Upper lobe of left lung (tissue), 6 donors: Measurements from ENCODE around the gene FAM200C. TPM values are rescaled to one million over a fixed set of nuclear protein-coding genes. Genes with fewer than 3 reads are reported as not detected.

ENCODE experiments used
- ATAC-seq, 2 donors: fragments of 200-7000 bp; cut with Tn5 transposase; one replicate each; pipeline ENCODE4 v1.9.1; 2022; ENCODE audit warnings: mild to moderate bottlenecking in 2 of 2, moderate library complexity in 2 of 2; ENCODE audit not compliant: low FRiP score in 2 of 2
- DNase-seq, 2 donors: peaks; one replicate each; pipeline ENCODE4 v3.0.0-alpha.2; 2019 to 2020
- H3K27ac ChIP-seq, 4 donors: fragments of 200-600 bp; sonication (generic); one replicate each; pipeline ENCODE4 v1.5.1; 2016 to 2019
- H3K27me3 ChIP-seq, 4 donors: fragments of 200-600 bp; sonication (generic); one replicate each; pipeline ENCODE4 v1.5.1; 2017 to 2019
- H3K36me3 ChIP-seq, 4 donors: fragments of 200-600 bp; sonication (generic); one replicate each; pipeline ENCODE4 v1.5.1; 2016 to 2019
- H3K4me1 ChIP-seq, 4 donors: fragments of 200-600 bp; sonication (generic); one replicate each; pipeline ENCODE4 v1.5.1; 2018 to 2019
- H3K4me3 ChIP-seq, 4 donors: fragments of 200-600 bp; sonication (generic); one replicate each; pipeline ENCODE4 v1.5.1; 2017 to 2019; ENCODE audit warnings: mild to moderate bottlenecking in 2 of 4, moderate library complexity in 1 of 4
- H3K9me3 ChIP-seq, 4 donors: fragments of 200-600 bp; sonication (generic); one replicate each; pipeline ENCODE4 v1.5.1; 2018 to 2019
- EP300 ChIP-seq, 4 donors: sonication (generic); formaldehyde crosslinking; IDR thresholded peaks; one replicate each; pipeline ENCODE4 v1.5.1; 2017; ENCODE audit warnings: antibody characterized with exemption in 4 of 4, control low read depth in 2 of 4
- POLR2A ChIP-seq, 4 donors: fragments of 450-650 bp; IDR thresholded peaks; one replicate each; pipeline ENCODE4 v1.5.1; 2016 to 2017; ENCODE audit warnings: antibody characterized with exemption in 4 of 4, mild to moderate bottlenecking in 2 of 4
- POLR2AphosphoS5 ChIP-seq, 2 donors: sonication (generic); formaldehyde crosslinking; IDR thresholded peaks; one replicate each; pipeline ENCODE4 v1.5.1; 2017; ENCODE audit warnings: antibody characterized with exemption in 2 of 2
- WGBS, 2 donors: methylation state at CpG; one replicate each; pipeline ENCODE4 v1.1.5; 2017 to 2018; 5-methylcytosine and 5-hydroxymethylcytosine counted together
- total RNA-seq, 6 donors: library from RNA; depleted of rRNA in 4 of 6; stranded (reverse); fragments of >200 nt in 4 of 6; gene quantifications; one replicate each; pipeline versions ENCODE4 v1.1.0 to v1.2.1, GENCODE V29; 2016 to 2021
- TF ChIP-seq, protein P1 (sequence below), 6 experiments: fragments of 450-650 bp in 4 of 6; fragments of 200-600 bp in 2 of 6; sonication (generic) in 2 of 6; IDR thresholded peaks; one replicate each; pipeline ENCODE4 v1.5.1; 2016 to 2019; ENCODE audit warnings: antibody characterized with exemption in 6 of 6
- donor health status: DM: no; HTN: no; CAD: no; lungs with moderate emphysema.
- donor health status: DM: no; HTN: yes; CAD: no; lungs with severe emphysema.

The FAM200C gene
- total RNA-seq, 6 donors from 2014 or later, result 0.76 to 4.2 (median 3.2) TPM

DNA sequence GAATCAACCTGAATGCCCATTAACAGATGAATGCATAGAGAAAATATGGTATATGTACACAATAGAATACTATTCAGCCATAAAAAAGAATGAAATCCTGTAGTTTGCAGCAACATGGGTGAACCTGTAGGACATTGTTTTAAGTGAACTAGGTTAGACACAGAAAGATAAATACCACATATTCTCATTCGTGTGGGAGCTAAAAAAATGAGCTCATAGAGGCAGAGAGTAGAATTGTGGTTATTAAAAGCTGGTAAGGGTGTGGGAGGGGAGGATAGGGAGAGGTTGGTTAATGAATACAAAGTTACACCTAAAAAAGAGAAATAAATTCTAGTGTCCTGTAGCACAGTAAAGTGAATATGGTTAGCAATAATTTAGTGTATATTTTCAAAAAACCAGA, 45.3 kb upstream of the FAM200C start:
- peaks cover 0 to 3% (median 0%) of the 10 kb centered on the region in 4 donors for H3K4me1 ChIP-seq
- no peaks in the 10 kb centered on the region for H3K27me3 ChIP-seq
- H3K27ac ChIP-seq, result no peak overlapping the region
- ATAC-seq, result no peak
- H3K9me3 ChIP-seq, result no peaks in the 10 kb centered on the region
- 77 to 80% methylated on average over 1 of the region's 1 CpG for WGBS, 2 donors
- no peak for DNase-seq
- TF ChIP-seq POLR2AphosphoS5 (IDR thresholded peaks at IDR 0.05) (no peak), EP300 (IDR thresholded peaks at IDR 0.05) (no peak), POLR2A (IDR thresholded peaks at IDR 0.05) (no peak)
- TF ChIP-seq, protein P1, sequence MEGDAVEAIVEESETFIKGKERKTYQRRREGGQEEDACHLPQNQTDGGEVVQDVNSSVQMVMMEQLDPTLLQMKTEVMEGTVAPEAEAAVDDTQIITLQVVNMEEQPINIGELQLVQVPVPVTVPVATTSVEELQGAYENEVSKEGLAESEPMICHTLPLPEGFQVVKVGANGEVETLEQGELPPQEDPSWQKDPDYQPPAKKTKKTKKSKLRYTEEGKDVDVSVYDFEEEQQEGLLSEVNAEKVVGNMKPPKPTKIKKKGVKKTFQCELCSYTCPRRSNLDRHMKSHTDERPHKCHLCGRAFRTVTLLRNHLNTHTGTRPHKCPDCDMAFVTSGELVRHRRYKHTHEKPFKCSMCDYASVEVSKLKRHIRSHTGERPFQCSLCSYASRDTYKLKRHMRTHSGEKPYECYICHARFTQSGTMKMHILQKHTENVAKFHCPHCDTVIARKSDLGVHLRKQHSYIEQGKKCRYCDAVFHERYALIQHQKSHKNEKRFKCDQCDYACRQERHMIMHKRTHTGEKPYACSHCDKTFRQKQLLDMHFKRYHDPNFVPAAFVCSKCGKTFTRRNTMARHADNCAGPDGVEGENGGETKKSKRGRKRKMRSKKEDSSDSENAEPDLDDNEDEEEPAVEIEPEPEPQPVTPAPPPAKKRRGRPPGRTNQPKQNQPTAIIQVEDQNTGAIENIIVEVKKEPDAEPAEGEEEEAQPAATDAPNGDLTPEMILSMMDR (IDR thresholded peaks at IDR 0.05), result no peak
- H3K36me3 ChIP-seq, result no peaks in the 10 kb centered on the region
- H3K4me3 ChIP-seq, result no peak overlapping the region

DNA sequence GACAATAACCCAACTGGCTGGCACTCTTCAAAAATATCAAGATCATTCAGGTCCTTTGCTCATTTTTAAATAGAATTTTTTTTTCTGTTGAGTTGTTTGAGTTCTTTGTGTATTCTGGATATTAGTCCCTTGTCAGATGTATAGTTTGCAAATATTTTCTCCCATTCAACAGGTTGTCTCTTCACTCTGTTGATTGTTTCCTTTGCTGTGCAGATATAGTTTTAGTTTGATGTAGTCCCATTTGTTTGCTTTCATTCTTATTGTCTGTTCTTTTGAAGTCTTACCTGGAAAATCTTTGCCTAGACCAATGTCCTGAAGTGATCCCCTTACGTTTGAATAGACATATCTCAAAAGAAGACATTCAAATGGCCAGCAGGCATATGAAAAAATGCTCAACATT, 44.6 kb upstream of the FAM200C start:
- H3K27me3 ChIP-seq, result no peaks in the 10 kb centered on the region
- H3K36me3 ChIP-seq, result no peaks in the 10 kb centered on the region
- no peak for TF ChIP-seq POLR2A (IDR thresholded peaks at IDR 0.05)
- TF ChIP-seq POLR2AphosphoS5 (IDR thresholded peaks at IDR 0.05), result no peak
- TF ChIP-seq, protein P1 (IDR thresholded peaks at IDR 0.05), result no peak
- no peak for TF ChIP-seq EP300 (IDR thresholded peaks at IDR 0.05)
- H3K4me3 ChIP-seq, result no peak overlapping the region
- no peak overlapping the region for H3K27ac ChIP-seq
- peaks cover 0 to 3% (median 0%) of the 10 kb centered on the region in 4 donors for H3K4me1 ChIP-seq
- no peaks in the 10 kb centered on the region for H3K9me3 ChIP-seq
- ATAC-seq, result no peak
- no peak for DNase-seq
- 82 to 85% methylated on average over 1 of the region's 1 CpG for WGBS, 2 donors

DNA sequence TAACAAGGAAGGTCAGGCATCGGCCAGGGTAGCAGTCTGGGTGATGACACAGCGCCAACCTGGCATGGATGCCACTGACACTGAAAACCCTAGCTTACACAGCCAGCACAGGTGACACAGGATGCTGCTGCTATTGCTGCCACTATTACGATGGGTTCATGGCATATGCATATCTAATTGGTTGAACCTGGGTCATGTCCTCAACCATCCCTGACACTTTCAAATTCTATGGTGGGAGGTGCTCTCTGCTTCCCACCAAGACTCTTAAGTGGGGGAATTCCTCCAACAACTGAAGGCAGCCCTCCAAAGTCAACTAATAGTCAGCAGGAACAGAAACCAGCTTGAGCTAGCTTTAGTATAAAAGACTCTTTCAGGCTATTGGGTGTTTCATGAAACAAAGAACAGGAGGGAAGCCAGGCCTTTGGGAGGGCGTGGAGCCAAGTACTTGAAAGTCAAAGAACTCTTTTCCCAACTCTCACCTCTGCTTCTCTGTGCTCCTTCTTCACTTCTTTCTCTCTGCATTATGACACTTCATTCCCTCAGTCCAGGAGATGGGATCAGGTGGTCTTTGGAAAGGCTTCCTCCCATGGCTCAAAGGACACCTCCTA, 43.1 kb upstream of the FAM200C start:
- H3K36me3 ChIP-seq, result no peaks in the 10 kb centered on the region
- no peaks in the 10 kb centered on the region for H3K27me3 ChIP-seq
- H3K9me3 ChIP-seq, result no peaks in the 10 kb centered on the region
- H3K4me3 ChIP-seq, result no peak overlapping the region
- DNase-seq, result no peak
- 64 to 68% methylated on average over 4 of the region's 4 CpGs for WGBS, 2 donors
- H3K4me1 ChIP-seq, result peaks cover 7 to 9% (median 7%) of the 10 kb centered on the region in 4 donors
- TF ChIP-seq EP300 (IDR thresholded peaks at IDR 0.05) (no peak), POLR2AphosphoS5 (IDR thresholded peaks at IDR 0.05) (no peak), POLR2A (IDR thresholded peaks at IDR 0.05) (no peak)
- TF ChIP-seq, protein P1 (IDR thresholded peaks at IDR 0.05), result no peak
- H3K27ac ChIP-seq, result no peak overlapping the region
- no peak for ATAC-seq

DNA sequence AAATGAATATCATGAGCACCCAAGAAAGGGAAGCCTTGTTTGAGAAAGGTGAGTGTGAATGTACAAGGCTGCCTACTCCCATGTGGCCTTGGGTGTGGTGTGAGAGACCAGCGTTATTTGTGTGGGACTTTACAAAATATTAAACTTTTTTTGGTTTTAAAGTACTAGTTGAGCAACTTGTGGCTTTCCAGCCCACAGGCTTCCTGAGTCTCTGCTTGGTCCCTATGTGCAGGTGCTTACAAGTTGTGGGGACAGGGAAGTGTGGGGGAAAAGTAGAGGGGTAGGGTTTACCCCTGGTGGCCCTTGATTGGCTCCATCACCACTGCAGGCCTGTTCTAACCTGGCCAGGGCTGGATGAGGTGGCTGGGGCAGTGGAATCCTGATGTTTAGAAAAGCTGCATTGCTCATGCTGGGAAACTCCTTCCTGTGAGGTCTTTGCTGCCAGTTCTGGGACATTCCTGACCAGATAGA, 41.5 kb upstream of the FAM200C start:
- Histone ChIP-seq H3K36me3 (no peaks in the 10 kb centered on the region), H3K27ac (no peak overlapping the region), H3K4me1 (peaks cover 7 to 9% (median 7%) of the 10 kb centered on the region in 4 donors), H3K4me3 (no peak overlapping the region), H3K27me3 (no peaks in the 10 kb centered on the region), H3K9me3 (no peaks in the 10 kb centered on the region)
- WGBS, 2 donors, result 25 to 47% methylated on average over 1 of the region's 1 CpG
- TF ChIP-seq POLR2AphosphoS5 (IDR thresholded peaks at IDR 0.05) (no peak), EP300 (IDR thresholded peaks at IDR 0.05) (no peak)
- TF ChIP-seq, protein P1 (IDR thresholded peaks at IDR 0.05), result no peak
- DNase-seq (no peak), ATAC-seq (no peak)

DNA sequence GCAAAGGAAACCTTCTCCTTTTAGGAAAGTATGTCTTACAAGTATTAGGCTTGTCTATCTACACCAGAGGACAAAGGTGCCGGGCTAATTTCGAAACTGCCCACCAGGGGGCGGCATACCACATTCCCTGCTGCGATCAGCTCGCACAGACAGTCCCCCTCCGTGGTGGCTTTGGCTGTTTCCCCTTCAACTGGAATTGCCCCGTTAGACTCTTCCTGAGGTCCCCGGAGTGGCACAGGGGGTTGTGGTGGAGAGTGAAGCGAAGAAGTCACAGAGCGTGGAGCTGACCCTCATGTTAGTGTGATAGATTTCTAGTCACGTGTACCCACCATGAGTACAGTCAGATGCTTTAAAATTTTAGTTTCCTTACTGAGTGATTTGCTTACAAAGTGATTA, 39.3 kb upstream of the FAM200C start:
- Histone ChIP-seq H3K9me3 (no peaks in the 10 kb centered on the region), H3K27me3 (no peaks in the 10 kb centered on the region), H3K27ac (peak overlapping the region in 3 of 4 donors; percentile 35 to 72 (median 52)), H3K36me3 (no peaks in the 10 kb centered on the region), H3K4me3 (peak overlapping the region in 3 of 4 donors; percentile 28 to 52 (median 50)), H3K4me1 (peaks cover 7 to 9% (median 7%) of the 10 kb centered on the region in 4 donors)
- ATAC-seq (peak; percentile 93 to 97), DNase-seq (peak; percentile 16 to 88)
- WGBS, 2 donors, result 0 to 1% methylated on average over 11 of the region's 11 CpGs
- TF ChIP-seq POLR2AphosphoS5 (IDR thresholded peaks at IDR 0.05) (peak in 1 of 2 donors; percentile 11), POLR2A (IDR thresholded peaks at IDR 0.05) (no peak), EP300 (IDR thresholded peaks at IDR 0.05) (no peak)
- TF ChIP-seq, protein P1 (IDR thresholded peaks at IDR 0.05), result peak; percentile 82 to 96 (median 88)
